H1 (cell line): ENCODE results near the gene SP7. TPM values are rescaled to one million over a fixed set of nuclear protein-coding genes. Genes with fewer than 3 reads are reported as not detected.

Source experiments
- CTCF ChIA-PET: fragments of 300-600 bp; sonication (Branson Sonifier 250); formaldehyde crosslinking; loops from one replicate; lab custom pipeline; 2021; ENCODE audit not compliant: partially characterized antibody; lab: Charles Lee
- POLR2A ChIA-PET: fragments of 300-600 bp; sonication (Branson Sonifier 250); formaldehyde crosslinking; loops from one replicate; lab custom pipeline; 2021; ENCODE audit warnings: inconsistent platforms; ENCODE audit not compliant: partially characterized antibody; lab: Charles Lee
- DNase-seq, 2 experiments: peaks; one replicate each; pipeline versions ENCODE4 v3.0.0 to v3.0.0-alpha.2; 2010 to 2022; ENCODE audit warnings: low spot score in 2 of 2, low read depth in 1 of 2, mixed read lengths in 1 of 2
- FAIRE-seq: peaks from 2 replicates; lab custom pipeline; 2011; peaks lifted over from hg19 to GRCh38; lab: Jason Lieb, UNC
- H2AFZ ChIP-seq: 2 replicates; pipeline ENCODE4 v1.8.1; 2012; ENCODE audit warnings: low read length, inconsistent platforms
- H2AK5ac ChIP-seq: 2 replicates; pipeline ENCODE4 v1.6.1; 2013; ENCODE audit warnings: low read depth, low read length
- H2BK120ac ChIP-seq: replicated peaks from 2 replicates; pipeline ENCODE3; 2013; ENCODE audit warnings: low read depth, low read length, inconsistent platforms
- H2BK12ac ChIP-seq: 2 replicates; pipeline ENCODE4 v1.6.1; 2013; ENCODE audit warnings: low read depth, low read length
- H2BK15ac ChIP-seq: 2 replicates; pipeline ENCODE4 v1.6.1; 2013; ENCODE audit warnings: low read length
- H2BK20ac ChIP-seq: 2 replicates; pipeline ENCODE4 v1.6.1; 2013; ENCODE audit warnings: low read length
- H2BK5ac ChIP-seq: 2 replicates; pipeline ENCODE4 v1.6.1; 2013; ENCODE audit warnings: low read depth, low read length
- H3K14ac ChIP-seq: 2 replicates; pipeline ENCODE4 v1.6.1; 2013; ENCODE audit warnings: inconsistent platforms; ENCODE audit not compliant: insufficient read length
- H3K18ac ChIP-seq: 2 replicates; pipeline ENCODE4 v1.6.1; 2013; ENCODE audit warnings: low read length; ENCODE audit errors: extremely low read depth
- H3K23ac ChIP-seq: 2 replicates; pipeline ENCODE4 v1.6.1; 2013; ENCODE audit warnings: inconsistent platforms; ENCODE audit not compliant: insufficient read length
- H3K23me2 ChIP-seq: 2 replicates; pipeline ENCODE4 v1.6.1; 2013; ENCODE audit warnings: low read depth, low read length
- H3K27ac ChIP-seq: 2 replicates; pipeline ENCODE4 v1.6.1; 2011; ENCODE audit warnings: low read depth, low read length, inconsistent platforms
- H3K27me3 ChIP-seq, 4 experiments: replicated peaks in 1 of 4; 1 replicate in 1 of 4; 2 replicates in 3 of 4; pipeline versions ENCODE4 v1.6.1 to v1.8.1; 2011 to 2013; ENCODE audit warnings: low read length in 3 of 4, mild to moderate bottlenecking in 3 of 4, inconsistent platforms in 2 of 4, mixed read lengths in 2 of 4, moderate library complexity in 1 of 4; ENCODE audit not compliant: control insufficient read depth in 3 of 4, insufficient read depth in 3 of 4; ENCODE audit errors: extremely low read depth in 1 of 4
- H3K36me3 ChIP-seq, 4 experiments: 2 replicates each; pipeline versions ENCODE4 v1.6.1 to v1.8.1; 2011 to 2013; ENCODE audit warnings: mild to moderate bottlenecking in 4 of 4, low read length in 3 of 4, moderate library complexity in 2 of 4, control low read depth in 1 of 4, inconsistent platforms in 1 of 4; ENCODE audit not compliant: insufficient read depth in 4 of 4, control insufficient read depth in 2 of 4
- H3K4ac ChIP-seq: replicated peaks from 2 replicates; pipeline ENCODE3; 2013; ENCODE audit warnings: low read length, low read depth, mixed read lengths, inconsistent platforms; ENCODE audit not compliant: insufficient read length
- H3K4me1 ChIP-seq, 4 experiments: replicated peaks in 1 of 4; 1 replicate in 1 of 4; 2 replicates in 3 of 4; pipeline versions ENCODE4 v1.6.1 to v1.8.1; 2011 to 2013; ENCODE audit warnings: low read length in 3 of 4, inconsistent platforms in 2 of 4, mixed read lengths in 1 of 4; ENCODE audit not compliant: insufficient read depth in 4 of 4, control insufficient read depth in 3 of 4
- H3K4me2 ChIP-seq, 2 experiments: 2 replicates each; pipeline versions ENCODE4 v1.6.1 to v1.8.1; 2011 to 2013; ENCODE audit warnings: low read depth in 2 of 2, low read length in 2 of 2, control low read depth in 1 of 2, inconsistent platforms in 1 of 2, mild to moderate bottlenecking in 1 of 2; ENCODE audit not compliant: insufficient read depth in 1 of 2
- H3K4me3 ChIP-seq, 4 experiments: fragments of 200-600, 300-600 bp in 1 of 4; sonication (generic), shearing (Covaris generic), sonication (Bioruptor Twin) in 1 of 4; 2 replicates each; pipeline versions ENCODE4 v1.5.1 to v1.8.1; 2011 to 2016; ENCODE audit warnings: low read length in 4 of 4, low read depth in 3 of 4, control low read depth in 2 of 4, inconsistent platforms in 2 of 4, mild to moderate bottlenecking in 2 of 4, mixed read lengths in 1 of 4, moderate library complexity in 1 of 4; ENCODE audit not compliant: insufficient read depth in 2 of 4; ENCODE audit errors: extremely low read depth in 1 of 4
- H3K56ac ChIP-seq: replicated peaks from 2 replicates; pipeline ENCODE3; 2013; ENCODE audit warnings: low read depth, mild to moderate bottlenecking, mixed read lengths, low read length, inconsistent platforms; ENCODE audit not compliant: insufficient read length
- H3K79me1 ChIP-seq: 2 replicates; pipeline ENCODE4 v1.6.1; 2013; ENCODE audit warnings: low read depth, low read length, control low read depth
- H3K79me2 ChIP-seq, 2 experiments: 2 replicates each; pipeline versions ENCODE4 v1.6.1 to v1.8.1; 2012 to 2013; ENCODE audit warnings: low read length in 2 of 2, mild to moderate bottlenecking in 2 of 2, inconsistent platforms in 1 of 2; ENCODE audit not compliant: insufficient read depth in 2 of 2, control insufficient read depth in 1 of 2
- H3K9ac ChIP-seq, 4 experiments: replicated peaks in 1 of 4; 1 replicate in 1 of 4; 2 replicates in 3 of 4; pipeline versions ENCODE4 v1.6.1 to v1.8.1; 2011 to 2013; ENCODE audit warnings: low read depth in 3 of 4, low read length in 3 of 4, control low read depth in 2 of 4, mild to moderate bottlenecking in 2 of 4, moderate library complexity in 2 of 4, inconsistent platforms in 1 of 4; ENCODE audit errors: extremely low read depth in 1 of 4
- H3K9me3 ChIP-seq, 2 experiments: 2 replicates each; pipeline versions ENCODE4 v1.6.1 to v1.8.1; 2012 to 2013; ENCODE audit warnings: mild to moderate bottlenecking in 2 of 2, moderate library complexity in 2 of 2, control low read depth in 1 of 2, inconsistent platforms in 1 of 2, low read depth in 1 of 2, low read length in 1 of 2, mixed read lengths in 1 of 2; ENCODE audit not compliant: insufficient read depth in 2 of 2
- H4K20me1 ChIP-seq, 2 experiments: replicated peaks in 1 of 2; 2 replicates each; pipeline versions ENCODE3 to v1.8.1; 2011 to 2013; ENCODE audit warnings: inconsistent platforms in 2 of 2, low read length in 2 of 2, mild to moderate bottlenecking in 1 of 2; ENCODE audit not compliant: insufficient read depth in 2 of 2, control insufficient read depth in 1 of 2
- H4K5ac ChIP-seq: 2 replicates; pipeline ENCODE4 v1.6.1; 2013; ENCODE audit warnings: low read length, low read depth, mixed read lengths, inconsistent platforms; ENCODE audit not compliant: insufficient read length
- H4K8ac ChIP-seq: 2 replicates; pipeline ENCODE4 v1.8.0; 2013; ENCODE audit warnings: mild to moderate bottlenecking, moderate library complexity, low read length, inconsistent platforms; ENCODE audit not compliant: insufficient read depth; ENCODE audit errors: extremely low read depth
- H4K91ac ChIP-seq: replicated peaks from 2 replicates; pipeline ENCODE3; 2013; ENCODE audit warnings: low read length, mixed read lengths, inconsistent platforms; ENCODE audit not compliant: insufficient read length
- CHD1 ChIP-seq: IDR thresholded peaks from 2 replicates; pipeline ENCODE4 v1.6.1; 2012; ENCODE audit warnings: low read depth, low read length, improper control_type of control experiment
- CTCF ChIP-seq, 3 experiments: IDR thresholded peaks; 1 replicate in 2 of 3; 2 replicates in 1 of 3; pipeline versions ENCODE4 v1.5.1 to v1.6.1; 2011; ENCODE audit warnings: low read length in 3 of 3, mild to moderate bottlenecking in 3 of 3, inconsistent platforms in 2 of 3, low read depth in 1 of 3, moderate library complexity in 1 of 3; ENCODE audit not compliant: insufficient read depth in 1 of 3; ENCODE audit errors: control extremely low read depth in 1 of 3
- E2F6 ChIP-seq: IDR thresholded peaks from 2 replicates; pipeline ENCODE4 v1.6.1; 2012; ENCODE audit warnings: inconsistent platforms
- EGR1 ChIP-seq: IDR thresholded peaks from 2 replicates; pipeline ENCODE4 v1.6.1; 2011; ENCODE audit warnings: low read depth, low read length, borderline replicate concordance
- MAFK ChIP-seq: IDR thresholded peaks from 2 replicates; pipeline ENCODE4 v1.6.1; 2012; ENCODE audit warnings: low read depth, mild to moderate bottlenecking, improper control_type of control experiment, low read length
- RAD21 ChIP-seq, 2 experiments: IDR thresholded peaks in 1 of 2; conservative IDR thresholded peaks in 1 of 2; 2 replicates each; pipeline ENCODE4 v1.6.1; 2011; ENCODE audit warnings: low read depth in 2 of 2, low read length in 2 of 2, improper control_type of control experiment in 1 of 2, inconsistent platforms in 1 of 2, mild to moderate bottlenecking in 1 of 2, moderate library complexity in 1 of 2
- SP4 ChIP-seq: IDR thresholded peaks from 2 replicates; pipeline ENCODE4 v1.6.1; 2012; ENCODE audit warnings: low read length, inconsistent platforms
- WGBS, 2 experiments: shearing (Covaris generic) in 1 of 2; methylation state at CpG; one replicate each; pipeline versions ENCODE4 v1.1.6 to v1.1.7; 2013 to 2015; ENCODE audit warnings: low lambda C conversion rate in 2 of 2, mixed read lengths in 2 of 2, inconsistent platforms in 1 of 2, low coverage in 1 of 2, missing lambda C conversion rate in 1 of 2; ENCODE audit not compliant: insufficient replicate concordance in 2 of 2, insufficient coverage in 1 of 2, insufficient read length in 1 of 2; ENCODE audit errors: extremely low coverage in 1 of 2, missing lambda C conversion rate in 1 of 2; 5-methylcytosine and 5-hydroxymethylcytosine counted together
- polyA plus RNA-seq, 7 experiments: library from polyadenylated mRNA; depleted of rRNA in 3 of 7; stranded (reverse) in 5 of 7; unstranded in 2 of 7; fragments of >200 nt in 5 of 7; fragments of 200-250 nt in 2 of 7; gene quantifications; 1 replicate in 5 of 7; 2 replicates in 1 of 7; 4 replicates in 1 of 7; pipeline versions ENCODE4 v1.2.1 to v1.2.3, GENCODE V29; 2011 to 2013; ENCODE audit warnings: missing spikeins in 2 of 7, mixed read lengths in 2 of 7
- total RNA-seq: library from RNA; stranded (reverse); fragmentation: NEBNext Ultra II Directional; extraction: Animal tissue kit (Norgen Biotek cat#: 25700); gene quantifications from 2 replicates; pipeline ENCODE4 v1.2.1, GENCODE V29; 2021

Gene SP7
- total and polyA plus RNA-seq, 2 of the 8 experiments (the other 6 are each of a cell fraction or from before 2014, with no cell fraction given) = 0.12 to 0.13 TPM

- Histone ChIP-seq H3K4me1 (no peaks in the 10 kb centered on the region), H3K79me2 (no peaks in the 10 kb centered on the region), H3K56ac (no peak overlapping the region), H3K9ac (no peak overlapping the region), H2BK5ac (no peak overlapping the region), H3K27me3 (no peaks in the 10 kb centered on the region), H3K27ac (no peak overlapping the region), H3K23ac (no peak overlapping the region), H3K4me2 (no peak overlapping the region), H4K5ac (no peak overlapping the region), H2BK20ac (no peak overlapping the region), H3K4ac (no peak overlapping the region), H3K79me1 (no peaks in the 10 kb centered on the region), H4K8ac (no peak overlapping the region), H3K18ac (no peak overlapping the region), H3K9me3 (no peaks in the 10 kb centered on the region), H2AK5ac (no peak overlapping the region), H2BK15ac (no peak overlapping the region), H4K91ac (no peak overlapping the region), H2AFZ (0 out of 2 replicates have a peak overlapping the region, but pooled peaks have one; percentile 27), H3K14ac (no peak overlapping the region), H4K20me1 (no peaks in the 10 kb centered on the region), H3K4me3 (no peak overlapping the region), H2BK120ac (no peak overlapping the region), H3K23me2 (no peaks in the 10 kb centered on the region), H2BK12ac (no peak overlapping the region), H3K36me3 (no peaks in the 10 kb centered on the region)
- FAIRE-seq (peak; percentile 57), DNase-seq (peak in 1 of 2 experiments; percentile 85)
- TF ChIP-seq CHD1 (no peak), SP4 (no peak), EGR1 (no peak), CTCF (IDR thresholded peaks at IDR 0.05; ENCODE audit: control extremely low read depth in 1 of 3, insufficient read depth in 1 of 3, low read depth in 1 of 3, low read length in 3 of 3) (peak; percentile 66 to 94 (median 90)), E2F6 (0 out of 2 replicates have a peak, but pooled peaks have one; percentile 17), RAD21 (IDR thresholded peaks at IDR 0.05 in 1 of 2, conservative IDR thresholded peaks at IDR 0.05 in 1 of 2; ENCODE audit: low read depth in 2 of 2, low read length in 2 of 2) (peak; percentile 91 to 98), MAFK (no peak)
- ChIA-PET CTCF (interaction anchor here (0.6 to 21.3 kb wide), 44 partner anchors 9 to 327 kb away, joined by 3 to 381 read pairs (median 5); partner anchors contain the start of genes AAAS, AMHR2, MYG1 and NPFF), POLR2A (interaction anchor here (0.5 to 2.8 kb wide), 19 partner anchors 9 to 149 kb away, joined by 3 to 15 read pairs (median 4); partner anchors contain the start of genes AAAS, SP1 and TARBP2)
- 71% methylated on average over 21 of the region's 21 CpGs; no CpG with 5 or more reads in 1 of the 2 experiments for WGBS, 2 experiments
These were observed 16.4 kb upstream of the SP7 start for GRCh38 chr12:53352331-53353256.
